Measurements from ENCODE around the gene KYNU. TPM values are rescaled to one million over a fixed set of nuclear protein-coding genes. Genes with fewer than 3 reads are reported as not detected.
"Not testable (repeated sequence)": the region's sequence is repeated elsewhere in the genome, so short reads cannot be mapped to it uniquely, and the experiment has no call there.

The KYNU gene
- total and polyA plus RNA-seq, 4 experiments from 2014 or later, result 0.73 to 1.3 (median 0.85) TPM; not detected in 1

- Mint-ChIP-seq H3K4me3 (no peak overlapping the region), H3K4me1 (peaks cover 0 to 1% (median 0%) of the 10 kb centered on the region in 4 donors), H3K27me3 (peaks cover 0 to 4% of the 10 kb centered on the region in 2 donors), H3K9me3 (no peaks in the 10 kb centered on the region), H3K27ac (no peak overlapping the region), H3K36me3 (no peaks in the 10 kb centered on the region)
- no peaks in the 10 kb centered on the region for H3K36me3 ChIP-seq (ENCODE audit: insufficient read depth, low read length)
- intact Hi-C loops (cut with micrococcal nuclease), result no loop called here
- no peaks in the 10 kb centered on the region for H3K27me3 ChIP-seq (ENCODE audit: insufficient read depth, low read length)
- ChIA-PET POLR2A (ENCODE audit: partially characterized antibody) (no interaction called here), CTCF (ENCODE audit: partially characterized antibody) (no interaction called here)
- H3K4me1 ChIP-seq (ENCODE audit: insufficient read depth, low read length), result no peaks in the 10 kb centered on the region
- H3K4me3 ChIP-seq (ENCODE audit: low read length in 2 of 2), result no peak overlapping the region
- H3K9me3 ChIP-seq (ENCODE audit: control insufficient read depth in 1 of 2, low read length in 2 of 2), result no peaks in the 10 kb centered on the region
- H3K27ac ChIP-seq (ENCODE audit: low read depth, low read length), result no peak overlapping the region
- DNase-seq, result no peak
Measured at GRCh38 chr2:142892715-142893114, 15.3 kb downstream of the KYNU start.

DNA sequence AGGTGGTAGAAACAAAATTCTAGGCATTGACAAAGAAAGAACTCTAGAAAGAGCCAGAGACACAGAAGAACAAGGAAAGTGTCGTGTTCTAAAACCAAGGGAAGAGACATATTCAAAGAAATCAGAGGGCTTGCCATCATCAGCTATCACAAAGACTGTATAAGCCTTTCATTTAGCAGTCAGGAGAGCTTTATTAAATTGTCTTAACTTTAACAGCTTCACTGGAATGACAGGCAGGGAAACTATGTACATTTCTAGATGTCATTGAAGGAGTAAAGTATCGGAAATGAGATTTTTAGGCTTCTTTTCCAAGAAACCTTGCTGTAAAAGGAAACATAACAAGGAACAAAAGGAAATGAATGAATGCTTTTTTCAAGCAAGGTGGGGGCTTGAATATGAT, 15.8 kb downstream of the KYNU start:
- H3K4me1 Mint-ChIP-seq, result peaks cover 0 to 1% (median 0%) of the 10 kb centered on the region in 4 donors
- H3K9me3 ChIP-seq (ENCODE audit: control insufficient read depth in 1 of 2, low read length in 2 of 2), result no peaks in the 10 kb centered on the region
- H3K4me1 ChIP-seq (ENCODE audit: insufficient read depth, low read length), result no peaks in the 10 kb centered on the region
- H3K4me3 ChIP-seq (ENCODE audit: low read length in 2 of 2), result no peak overlapping the region
- intact Hi-C loops (cut with micrococcal nuclease), result no loop called here
- no peak overlapping the region for H3K4me3 Mint-ChIP-seq
- H3K9me3 Mint-ChIP-seq, result no peaks in the 10 kb centered on the region
- no peaks in the 10 kb centered on the region for H3K27me3 ChIP-seq (ENCODE audit: insufficient read depth, low read length)
- no peak overlapping the region for H3K27ac ChIP-seq (ENCODE audit: low read depth, low read length)
- POLR2A ChIA-PET (ENCODE audit: partially characterized antibody), result no interaction called here
- H3K36me3 Mint-ChIP-seq, result no peaks in the 10 kb centered on the region
- CTCF ChIA-PET (ENCODE audit: partially characterized antibody), result no interaction called here
- no peaks in the 10 kb centered on the region for H3K36me3 ChIP-seq (ENCODE audit: insufficient read depth, low read length)
- H3K27me3 Mint-ChIP-seq, result peaks cover 0 to 4% of the 10 kb centered on the region in 2 donors
- no peak for DNase-seq
- no peak overlapping the region for H3K27ac Mint-ChIP-seq

DNA sequence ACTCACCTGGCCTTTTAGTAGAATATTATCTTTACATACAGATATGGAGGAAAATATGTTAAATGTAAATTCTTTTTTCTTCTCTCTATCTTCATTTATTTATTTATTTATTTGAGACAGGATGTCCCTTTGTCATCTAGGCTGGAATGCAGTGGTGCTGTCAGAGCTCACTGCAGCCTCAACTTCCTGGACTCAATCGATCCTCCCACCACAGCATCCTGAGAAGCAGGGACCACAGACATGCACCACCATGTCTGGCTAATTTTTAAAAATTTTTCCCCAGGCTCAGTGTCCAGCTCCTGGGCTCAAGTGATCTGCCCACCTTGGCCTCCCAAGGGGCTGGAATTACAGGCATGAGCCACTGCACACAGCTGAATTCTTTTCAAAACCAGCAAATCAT, 20.3 kb downstream of the KYNU start:
- POLR2A ChIA-PET (ENCODE audit: partially characterized antibody), result no interaction called here
- H3K36me3 Mint-ChIP-seq, result no peaks in the 10 kb centered on the region

GRCh38 chr2:142900327-142900726, 22.9 kb downstream of the KYNU start:
- intact Hi-C loops (cut with micrococcal nuclease); H3K4me3 ChIP-seq (ENCODE audit: low read length in 2 of 2); H3K27ac Mint-ChIP-seq; H3K27me3 ChIP-seq (ENCODE audit: insufficient read depth, low read length); H3K4me3 Mint-ChIP-seq; H3K27me3 Mint-ChIP-seq; POLR2A ChIA-PET (ENCODE audit: partially characterized antibody); CTCF ChIA-PET (ENCODE audit: partially characterized antibody); H3K27ac ChIP-seq (ENCODE audit: low read depth, low read length); DNase-seq; H3K4me1 Mint-ChIP-seq; H3K9me3 Mint-ChIP-seq; H3K36me3 Mint-ChIP-seq; H3K36me3 ChIP-seq (ENCODE audit: insufficient read depth, low read length); H3K4me1 ChIP-seq (ENCODE audit: insufficient read depth, low read length); H3K9me3 ChIP-seq (ENCODE audit: control insufficient read depth in 1 of 2, low read length in 2 of 2): not testable (repeated sequence)

More for the DNA sequence above, 20.3 kb downstream of the KYNU start:
- H3K27ac ChIP-seq (ENCODE audit: low read depth, low read length), result no peak overlapping the region
- CTCF ChIA-PET (ENCODE audit: partially characterized antibody), result no interaction called here
- intact Hi-C loops (cut with micrococcal nuclease), result no loop called here
- peaks cover 0 to 7% (median under 1%) of the 10 kb centered on the region in 8 donors for H3K9me3 Mint-ChIP-seq
- H3K27ac Mint-ChIP-seq, result no peak overlapping the region
- no peak overlapping the region for H3K4me3 Mint-ChIP-seq
- no peak for DNase-seq
- peaks cover 0 to 1% (median 0%) of the 10 kb centered on the region in 4 donors for H3K4me1 Mint-ChIP-seq
- no peaks in the 10 kb centered on the region for H3K4me1 ChIP-seq (ENCODE audit: insufficient read depth, low read length)
- H3K27me3 Mint-ChIP-seq, result peaks cover 0 to 2% of the 10 kb centered on the region in 2 donors
- H3K27me3 ChIP-seq (ENCODE audit: insufficient read depth, low read length), result no peaks in the 10 kb centered on the region
- no peak overlapping the region for H3K4me3 ChIP-seq (ENCODE audit: low read length in 2 of 2)
- H3K36me3 ChIP-seq (ENCODE audit: insufficient read depth, low read length), result no peaks in the 10 kb centered on the region
- no peaks in the 10 kb centered on the region for H3K9me3 ChIP-seq (ENCODE audit: control insufficient read depth in 1 of 2, low read length in 2 of 2)

GRCh38 chr2:142901780-142902179, 24.3 kb downstream of the KYNU start:
- ChIA-PET CTCF (ENCODE audit: partially characterized antibody) (interaction anchor here (1.2 kb wide), 1 partner anchor 79 kb away, joined by 3 read pairs; no protein-coding TSS in a partner anchor), POLR2A (ENCODE audit: partially characterized antibody) (no interaction called here)
- H3K9me3 ChIP-seq (ENCODE audit: control insufficient read depth in 1 of 2, low read length in 2 of 2), result no peaks in the 10 kb centered on the region
- no peak overlapping the region for H3K4me3 ChIP-seq (ENCODE audit: low read length in 2 of 2)
- H3K4me1 ChIP-seq (ENCODE audit: insufficient read depth, low read length), result no peaks in the 10 kb centered on the region
- no peak overlapping the region for H3K27ac Mint-ChIP-seq
- H3K4me3 Mint-ChIP-seq, result no peak overlapping the region
- H3K36me3 ChIP-seq (ENCODE audit: insufficient read depth, low read length), result no peaks in the 10 kb centered on the region
- H3K27me3 ChIP-seq (ENCODE audit: insufficient read depth, low read length), result no peaks in the 10 kb centered on the region
- no peak for DNase-seq
- peaks cover 0 to 7% (median under 1%) of the 10 kb centered on the region in 8 donors for H3K9me3 Mint-ChIP-seq
- H3K27ac ChIP-seq (ENCODE audit: low read depth, low read length), result no peak overlapping the region
- no peaks in the 10 kb centered on the region for H3K4me1 Mint-ChIP-seq
- peaks cover 2 to 4% of the 10 kb centered on the region in 2 donors for H3K27me3 Mint-ChIP-seq
- no peaks in the 10 kb centered on the region for H3K36me3 Mint-ChIP-seq
- intact Hi-C loops (cut with micrococcal nuclease), result no loop called here

GRCh38 chr2:142903726-142904125, 26.3 kb downstream of the KYNU start:
- POLR2A ChIA-PET (ENCODE audit: partially characterized antibody); H3K9me3 Mint-ChIP-seq; H3K4me3 Mint-ChIP-seq; DNase-seq; H3K27ac ChIP-seq (ENCODE audit: low read depth, low read length); H3K27ac Mint-ChIP-seq; intact Hi-C loops (cut with micrococcal nuclease); H3K36me3 ChIP-seq (ENCODE audit: insufficient read depth, low read length); H3K27me3 ChIP-seq (ENCODE audit: insufficient read depth, low read length); H3K27me3 Mint-ChIP-seq; H3K4me3 ChIP-seq (ENCODE audit: low read length in 2 of 2); CTCF ChIA-PET (ENCODE audit: partially characterized antibody); H3K9me3 ChIP-seq (ENCODE audit: control insufficient read depth in 1 of 2, low read length in 2 of 2); H3K4me1 ChIP-seq (ENCODE audit: insufficient read depth, low read length); H3K36me3 Mint-ChIP-seq; H3K4me1 Mint-ChIP-seq: not testable (repeated sequence)

GRCh38 chr2:142907653-142908052, 30.2 kb downstream of the KYNU start:
- Histone ChIP-seq H3K27me3 (ENCODE audit: insufficient read depth, low read length) (no peaks in the 10 kb centered on the region), H3K36me3 (ENCODE audit: insufficient read depth, low read length) (no peaks in the 10 kb centered on the region), H3K4me1 (ENCODE audit: insufficient read depth, low read length) (no peaks in the 10 kb centered on the region), H3K4me3 (ENCODE audit: low read length in 2 of 2) (no peak overlapping the region), H3K27ac (ENCODE audit: low read depth, low read length) (no peak overlapping the region), H3K9me3 (ENCODE audit: control insufficient read depth in 1 of 2, low read length in 2 of 2) (no peaks in the 10 kb centered on the region)
- Mint-ChIP-seq H3K36me3 (no peaks in the 10 kb centered on the region), H3K27me3 (peaks cover 3 to 4% of the 10 kb centered on the region in 2 donors), H3K4me1 (no peaks in the 10 kb centered on the region), H3K4me3 (no peak overlapping the region), H3K9me3 (peaks cover 0 to 2% (median 0%) of the 10 kb centered on the region in 8 donors), H3K27ac (no peak overlapping the region)
- POLR2A ChIA-PET (ENCODE audit: partially characterized antibody), result no interaction called here
- CTCF ChIA-PET (ENCODE audit: partially characterized antibody), result no interaction called here
- no peak for DNase-seq
- intact Hi-C loops (cut with micrococcal nuclease), result no loop called here
